NCI-H82 treated with DMSO at 0.1 percent for 48 hours (cell line): Measurements from ENCODE around the gene ITPR1.

Experiments
- DNase-seq: peaks from one replicate; lab custom pipeline; 2025; ENCODE audit not compliant: unreplicated experiment; lab: John Stamatoyannopoulos, UW

ITPR1 gene

DNA sequence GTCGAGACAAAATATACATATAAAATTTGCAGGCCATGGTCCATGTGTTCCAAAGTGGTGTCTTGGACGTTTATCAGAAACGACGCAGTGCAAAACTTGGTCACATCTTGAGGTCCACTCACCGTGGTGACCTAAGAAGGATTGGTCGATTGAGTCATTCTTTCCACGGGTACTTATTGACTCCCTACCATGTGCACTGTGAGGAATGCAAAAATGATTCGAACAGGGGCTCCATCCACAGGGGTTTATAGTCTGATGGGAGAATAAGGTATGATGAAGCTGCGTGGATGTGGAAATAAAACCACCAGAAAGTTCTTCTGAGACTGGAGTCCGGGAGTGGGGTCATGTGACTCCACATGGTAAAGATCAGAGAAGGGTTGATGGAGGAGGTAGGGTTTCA, 185.2 kb downstream of the ITPR1 start:
- no peak for DNase-seq

DNA sequence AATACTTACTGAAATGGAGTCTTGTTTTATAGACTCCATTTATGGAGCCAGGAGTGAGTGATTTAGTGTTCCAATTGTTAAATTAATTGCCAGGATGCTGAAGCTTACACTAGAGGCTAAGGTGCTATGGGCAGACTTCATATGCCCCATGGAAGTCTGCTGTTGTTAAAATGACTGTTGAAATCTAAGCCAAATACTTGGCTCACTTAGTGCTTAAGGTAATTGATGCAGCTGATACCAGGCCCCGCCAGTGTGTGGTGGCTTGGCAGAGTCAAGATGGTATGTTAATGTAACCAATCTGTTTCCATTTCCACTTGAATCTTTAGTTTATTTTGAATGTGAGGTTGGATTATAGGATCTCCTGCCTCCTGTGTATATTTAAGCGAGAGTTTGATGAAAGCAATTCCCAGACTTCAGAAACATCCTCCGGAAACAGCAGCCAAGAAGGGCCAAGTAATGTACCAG, 187.1 kb downstream of the ITPR1 start:
- no peak for DNase-seq

DNA sequence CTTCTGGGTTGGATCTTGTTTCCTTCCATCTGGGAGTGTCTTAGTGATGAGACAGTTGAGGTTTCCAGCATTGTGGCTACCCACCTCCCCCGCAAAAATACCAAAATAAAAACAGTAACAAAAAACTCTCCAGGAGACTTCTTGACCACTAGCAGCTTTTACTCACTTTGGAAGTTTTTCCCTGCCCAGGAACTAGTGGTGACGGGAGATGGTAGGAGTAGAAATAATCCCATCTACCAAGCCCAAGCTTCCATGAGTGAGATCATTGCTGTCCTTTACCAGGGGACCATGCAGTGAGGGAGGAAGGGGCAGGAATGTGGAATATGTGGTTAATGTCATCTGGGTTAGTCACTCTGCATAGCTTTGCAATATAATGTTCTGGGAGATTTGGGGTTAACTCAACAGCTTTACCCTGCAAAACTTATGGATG, 187.7 kb downstream of the ITPR1 start:
- no peak for DNase-seq

DNA sequence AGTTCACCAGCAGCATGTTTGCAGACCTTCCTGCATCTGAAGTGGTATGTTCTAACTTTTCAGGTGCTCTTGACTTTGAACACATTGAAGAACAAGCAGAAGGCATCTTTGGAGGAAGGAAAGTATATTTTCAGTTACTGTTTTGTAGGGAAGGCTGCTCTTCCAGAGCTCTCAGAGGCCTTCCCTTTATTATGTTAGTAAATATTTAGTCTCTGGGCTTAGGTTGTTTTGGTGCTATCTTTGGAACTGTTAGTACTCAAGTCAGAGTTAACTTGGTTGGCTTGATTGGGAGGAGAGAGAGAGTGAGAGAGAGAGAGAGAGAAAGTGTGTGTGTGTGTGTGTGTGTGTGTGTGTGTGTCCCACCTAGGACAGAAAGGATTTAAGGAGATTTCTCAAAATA, 188.2 kb downstream of the ITPR1 start:
- DNase-seq, result no peak

DNA sequence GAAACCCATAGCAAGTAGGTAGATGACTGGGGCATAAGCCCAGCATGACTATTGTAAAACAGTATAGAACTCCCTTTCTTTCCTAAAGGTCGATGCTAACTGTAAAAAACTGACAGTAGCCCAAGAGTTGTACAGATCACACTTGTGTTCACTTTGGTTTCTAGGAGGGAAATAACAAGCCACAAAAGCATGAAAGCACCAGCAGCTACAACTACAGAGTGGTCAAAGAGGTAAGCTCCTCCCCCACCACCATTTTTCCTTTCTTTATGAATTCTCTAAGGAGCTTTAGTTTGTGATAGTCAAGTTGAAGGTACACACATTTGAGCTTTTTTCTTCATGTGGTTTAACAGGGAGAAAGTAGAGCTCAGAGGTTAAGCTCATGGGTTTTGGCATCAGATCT, 191.0 kb downstream of the ITPR1 start:
- no peak for DNase-seq

DNA sequence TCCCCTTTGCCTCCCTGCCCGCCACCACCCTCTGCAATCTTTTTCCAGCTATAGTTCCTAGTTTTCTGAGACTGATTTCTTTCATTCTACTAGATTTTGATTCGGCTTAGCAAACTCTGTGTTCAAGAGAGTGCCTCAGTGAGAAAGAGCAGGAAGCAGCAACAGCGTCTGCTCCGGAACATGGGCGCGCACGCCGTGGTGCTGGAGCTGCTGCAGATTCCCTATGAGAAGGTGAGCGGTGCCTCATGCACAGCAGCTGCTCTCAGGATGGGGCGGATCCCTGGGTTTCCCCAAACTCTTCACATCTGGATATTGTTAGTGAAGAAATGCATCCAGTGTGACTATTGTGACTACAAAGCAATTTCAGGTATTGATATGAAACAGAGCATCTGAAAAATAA, 191.8 kb downstream of the ITPR1 start:
- DNase-seq, result no peak

DNA sequence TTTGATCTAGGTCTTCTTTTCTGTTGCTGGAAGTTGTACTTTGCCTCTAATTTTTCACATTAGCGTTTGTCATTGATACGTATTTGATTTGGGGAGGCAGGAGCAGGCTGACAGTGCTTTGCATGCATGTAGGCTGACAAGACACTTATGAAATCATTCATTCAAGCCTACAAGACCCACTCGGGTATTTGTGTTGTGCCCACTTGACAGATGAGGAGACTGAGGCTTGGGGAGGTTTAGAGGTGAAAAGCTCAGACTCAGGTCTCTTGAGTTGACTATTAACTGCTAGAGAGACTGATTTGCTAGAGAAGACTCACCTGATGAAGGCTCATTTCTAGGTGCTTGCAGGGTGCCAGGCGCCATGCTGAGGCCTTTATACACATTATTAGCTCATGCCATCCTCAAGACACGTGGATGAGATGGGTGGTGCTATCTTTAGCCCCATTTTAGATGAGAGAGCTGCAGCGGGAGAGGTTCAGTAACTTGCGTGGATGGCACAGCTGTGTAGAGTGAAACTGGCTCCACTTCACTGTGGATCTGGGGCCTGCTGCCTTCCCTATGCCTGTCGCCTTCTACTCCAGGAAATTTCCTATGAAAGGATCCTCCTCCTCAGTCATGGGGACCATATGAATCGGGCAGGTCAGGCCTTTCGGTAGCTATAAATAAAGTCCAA, 192.7 kb downstream of the ITPR1 start:
- DNase-seq, result no peak

DNA sequence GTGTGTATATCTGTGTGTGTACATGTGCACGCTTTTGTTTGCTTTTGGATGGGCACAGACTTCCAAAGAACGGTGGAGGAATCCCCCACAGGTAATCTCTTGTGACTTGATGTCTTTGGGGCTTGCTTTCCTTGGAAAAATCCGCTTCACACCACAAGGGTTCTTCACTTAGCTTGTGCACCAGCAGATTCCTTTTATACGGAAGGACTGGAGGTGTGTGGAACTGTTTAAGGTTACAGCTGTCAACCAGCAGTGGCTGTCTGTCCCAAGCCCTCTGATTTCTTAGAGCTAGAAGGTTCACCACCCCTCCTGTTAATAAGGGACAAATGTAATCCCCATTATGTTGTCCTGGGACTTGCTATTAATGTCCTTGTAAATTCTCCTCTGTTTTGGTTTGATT, 193.5 kb downstream of the ITPR1 start:
- no peak for DNase-seq

DNA sequence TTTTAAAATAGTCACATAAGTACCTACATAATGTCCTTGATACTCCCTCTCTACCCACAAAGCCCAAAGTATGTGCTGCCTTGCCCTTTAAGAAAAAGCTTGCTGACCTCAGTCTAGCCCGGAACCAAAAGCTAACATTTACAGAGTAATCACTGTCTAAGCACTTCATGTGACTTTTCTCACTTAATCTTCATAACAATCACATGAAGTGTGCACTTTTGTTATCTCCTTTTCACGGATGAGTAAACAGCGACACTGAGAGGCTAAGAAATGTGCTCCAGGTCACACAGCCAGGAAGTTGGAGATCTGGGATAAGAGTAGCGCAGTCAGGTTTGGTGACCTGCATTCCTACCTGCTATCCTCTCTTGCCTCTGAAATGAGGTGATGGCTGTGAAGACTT, 194.0 kb downstream of the ITPR1 start:
- no peak for DNase-seq

DNA sequence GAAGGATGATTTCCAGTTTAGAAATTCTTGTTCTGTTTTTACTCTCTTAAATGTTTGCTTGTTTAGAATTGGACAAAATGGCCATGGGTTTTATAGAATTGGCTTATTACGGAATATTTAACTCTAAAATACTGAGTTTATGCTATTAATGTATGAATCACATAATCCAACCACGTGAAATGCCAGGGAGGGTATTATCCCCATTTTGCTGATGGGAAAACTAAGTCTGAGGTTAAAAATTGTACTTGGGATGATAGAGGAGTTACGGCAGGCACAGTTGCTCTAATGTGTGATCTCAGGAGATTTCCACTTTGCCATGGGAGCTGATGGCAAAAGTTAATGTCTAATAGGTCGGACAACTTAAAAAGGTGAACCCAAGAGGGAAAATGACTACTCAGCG, 194.4 kb downstream of the ITPR1 start:
- no peak for DNase-seq

DNA sequence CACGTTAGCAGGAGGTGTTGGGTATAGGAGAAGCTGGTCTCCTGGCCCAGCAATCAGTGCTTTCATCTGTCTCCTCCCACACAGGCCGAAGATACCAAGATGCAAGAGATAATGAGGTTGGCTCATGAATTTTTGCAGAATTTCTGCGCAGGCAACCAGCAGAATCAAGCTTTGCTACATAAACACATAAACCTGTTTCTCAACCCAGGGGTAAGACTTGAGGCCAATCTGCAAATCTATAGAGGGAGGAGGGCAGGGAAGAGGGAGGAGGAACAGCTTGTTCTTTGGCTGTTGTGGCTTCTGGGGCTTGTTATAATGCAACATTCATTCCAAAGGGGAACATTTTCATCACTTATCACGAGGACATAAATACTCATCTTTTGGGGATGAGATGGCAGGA, 195.3 kb downstream of the ITPR1 start:
- DNase-seq, result no peak

DNA sequence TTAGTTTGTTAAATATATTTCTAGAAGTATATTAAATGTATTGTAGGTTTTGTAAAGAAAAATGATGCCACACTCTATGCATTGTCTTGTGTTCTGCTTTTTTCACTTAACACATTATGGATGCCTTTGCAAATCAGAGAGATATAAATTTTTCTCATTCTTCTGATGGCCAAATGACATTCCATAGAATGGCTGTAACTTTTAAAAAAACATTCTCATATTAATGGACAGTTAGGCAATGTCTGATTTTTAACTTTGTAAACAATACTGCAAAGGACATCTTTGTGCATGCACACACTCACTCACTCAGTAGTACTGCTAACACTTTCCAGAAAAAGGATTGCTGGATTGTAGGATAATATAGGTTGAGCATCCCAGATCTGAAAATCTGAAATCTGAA, 195.9 kb downstream of the ITPR1 start:
- DNase-seq, result no peak

DNA sequence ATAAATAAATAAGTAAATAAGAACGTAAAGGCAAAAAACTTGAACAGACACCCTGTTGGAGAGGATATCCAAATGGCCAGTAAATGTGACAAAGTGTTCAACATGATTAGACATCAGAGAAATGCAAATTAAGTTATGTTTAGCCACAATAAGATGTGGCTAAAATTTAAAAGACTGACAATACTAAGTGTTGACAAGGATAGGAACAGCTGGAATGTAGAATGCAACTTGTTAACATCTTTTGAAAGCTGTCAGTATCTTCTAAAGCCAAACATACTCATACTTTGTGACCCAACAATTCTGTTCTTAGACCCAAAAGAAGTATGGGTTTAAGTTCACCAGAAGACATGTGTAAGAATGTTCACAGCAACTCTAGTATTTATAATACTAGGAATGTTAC, 197.1 kb downstream of the ITPR1 start:
- no peak for DNase-seq

DNA sequence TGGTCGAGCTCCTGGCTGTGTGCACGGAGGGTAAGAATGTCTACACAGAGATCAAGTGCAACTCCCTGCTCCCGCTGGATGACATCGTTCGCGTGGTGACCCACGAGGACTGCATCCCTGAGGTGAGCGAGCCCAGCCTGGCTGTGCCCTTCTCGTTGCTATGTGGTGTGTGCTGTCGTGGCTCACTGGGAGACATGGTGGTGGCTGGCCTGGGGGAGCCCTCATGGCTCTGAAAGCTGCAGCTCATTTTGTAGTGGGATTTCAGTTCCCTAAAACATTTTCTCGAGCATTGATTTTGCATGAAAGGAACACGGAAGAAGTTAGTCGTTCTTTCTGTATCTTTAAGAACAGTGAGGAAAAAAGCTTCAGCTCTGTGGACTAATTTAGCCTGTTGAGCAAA, 200.5 kb downstream of the ITPR1 start:
- DNase-seq, result no peak

DNA sequence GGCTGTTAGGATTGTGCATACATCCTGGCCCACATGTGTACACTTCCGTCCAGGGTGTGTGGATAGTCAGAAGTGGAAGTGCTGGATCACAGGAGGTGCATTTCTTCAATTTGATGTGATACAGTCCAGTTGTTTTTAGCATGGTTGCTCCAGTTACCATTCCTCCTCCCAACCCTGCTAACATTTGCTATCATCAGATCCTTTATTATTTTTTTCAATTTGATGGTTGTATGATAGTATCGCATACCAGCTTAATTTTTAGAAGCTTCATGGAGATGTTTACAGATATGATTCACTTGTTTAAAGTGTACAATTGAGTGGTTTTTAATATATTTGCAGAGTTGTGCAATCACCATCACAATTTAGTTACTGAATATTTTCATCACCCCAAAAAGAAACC, 202.7 kb downstream of the ITPR1 start:
- no peak for DNase-seq

DNA sequence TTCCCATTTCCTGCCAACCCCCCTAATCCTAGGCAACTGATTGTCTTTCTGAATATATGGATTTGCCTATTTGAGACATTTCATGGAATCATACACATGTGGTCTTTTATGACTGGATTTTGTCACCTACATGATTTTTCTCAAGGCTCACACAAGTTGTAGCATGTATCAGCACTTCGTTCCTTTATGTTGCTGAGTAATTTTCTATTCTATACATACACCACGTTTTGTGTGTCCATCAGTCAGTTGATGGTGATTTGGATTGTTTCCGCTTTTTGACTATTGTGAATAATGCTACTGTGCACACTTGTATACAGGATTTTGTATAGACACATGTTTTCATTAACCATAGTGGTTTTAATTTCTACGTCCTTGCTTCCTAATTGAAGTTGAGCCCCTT, 203.1 kb downstream of the ITPR1 start:
- DNase-seq, result no peak

DNA sequence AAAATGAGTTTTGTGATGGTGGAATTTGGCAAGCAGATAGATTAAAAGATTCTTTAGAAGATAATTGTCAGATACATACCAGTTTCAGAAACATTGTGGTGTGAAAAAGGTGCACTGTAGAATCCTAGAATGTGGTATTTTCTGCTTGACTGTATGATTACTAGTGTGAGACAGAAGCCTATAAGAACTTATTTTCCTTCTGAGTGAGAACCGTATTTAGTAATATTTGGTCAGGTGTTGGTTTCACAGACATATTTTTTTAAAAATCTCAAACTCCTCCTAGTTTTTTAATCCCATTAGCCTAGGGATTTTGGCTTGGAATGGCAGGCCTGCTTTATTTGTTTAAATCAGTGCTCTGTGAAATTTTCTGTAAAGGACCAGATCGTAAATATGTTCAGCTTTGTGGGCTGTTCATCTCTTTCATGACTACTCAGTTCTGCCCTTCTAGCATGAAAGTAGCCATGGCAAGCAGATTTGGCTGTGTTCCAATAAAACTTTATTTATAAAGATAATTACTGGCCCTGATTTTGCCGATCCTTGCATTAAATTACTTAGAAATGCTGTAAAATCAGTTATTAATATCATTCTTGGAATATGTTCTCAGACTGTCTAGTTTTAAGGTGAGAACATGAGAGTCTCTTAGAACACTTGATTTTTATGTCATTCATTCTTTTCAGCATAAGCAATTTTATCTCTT, 205.1 kb downstream of the ITPR1 start:
- DNase-seq, result no peak

DNA sequence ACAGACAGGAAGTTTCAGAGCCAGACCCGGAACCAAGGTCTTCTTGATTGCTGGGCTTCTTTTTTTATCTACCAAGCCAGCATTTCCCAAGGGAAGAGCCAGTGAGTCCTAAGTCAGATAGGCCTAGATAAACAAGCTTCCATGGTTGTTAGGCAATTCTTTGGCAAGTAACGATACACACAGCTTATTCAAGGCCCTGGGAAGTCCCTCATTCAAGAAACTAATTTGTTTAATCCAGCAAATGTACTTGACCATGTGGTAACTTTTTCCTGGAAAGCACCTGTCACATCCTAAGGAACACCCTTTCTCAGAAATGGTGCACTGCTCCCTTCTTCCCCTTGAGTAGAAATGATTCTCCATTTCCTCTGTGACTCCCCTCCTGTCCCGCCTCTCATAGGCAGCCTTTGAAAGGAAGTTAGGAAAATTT, 209.9 kb downstream of the ITPR1 start:
- no peak for DNase-seq

DNA sequence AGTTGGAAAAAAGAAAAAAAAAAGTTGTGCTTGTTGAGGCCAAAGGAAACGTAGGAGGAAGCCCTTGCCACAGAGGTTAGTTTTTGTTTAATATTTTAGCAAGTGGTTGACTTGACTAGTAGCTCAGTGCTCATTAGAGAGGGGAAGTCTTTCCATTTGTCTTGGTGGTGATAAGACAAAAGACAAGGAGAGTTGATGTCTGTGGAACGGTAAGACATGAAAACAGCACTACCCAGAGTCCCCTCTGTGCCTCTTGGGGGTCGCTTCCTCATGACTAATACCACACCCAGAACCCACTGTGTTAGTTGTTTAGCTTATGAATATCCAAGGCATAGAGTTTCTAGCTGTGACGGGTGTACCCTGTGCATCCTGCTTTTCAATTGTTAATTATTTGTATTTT, 211.4 kb downstream of the ITPR1 start:
- no peak for DNase-seq

DNA sequence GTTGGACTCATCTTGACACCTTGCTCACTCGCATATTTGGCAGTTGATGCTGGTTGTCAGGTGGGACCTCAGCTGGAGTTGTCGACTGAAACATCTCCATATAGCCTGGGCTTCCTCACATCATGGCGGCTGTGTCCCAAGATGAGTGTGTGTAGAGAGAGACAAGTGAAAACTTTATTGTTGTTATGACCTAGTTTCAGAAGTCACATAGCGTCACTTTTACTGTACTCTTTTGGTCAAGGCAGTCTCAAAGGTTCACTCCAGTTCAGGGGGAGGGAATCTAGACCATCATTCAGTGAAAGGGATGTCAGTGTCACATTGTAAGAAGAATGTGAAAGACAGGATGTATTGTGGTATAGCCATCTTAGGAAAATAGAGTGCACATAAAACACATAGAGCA, 214.2 kb downstream of the ITPR1 start:
- DNase-seq, result no peak

DNA sequence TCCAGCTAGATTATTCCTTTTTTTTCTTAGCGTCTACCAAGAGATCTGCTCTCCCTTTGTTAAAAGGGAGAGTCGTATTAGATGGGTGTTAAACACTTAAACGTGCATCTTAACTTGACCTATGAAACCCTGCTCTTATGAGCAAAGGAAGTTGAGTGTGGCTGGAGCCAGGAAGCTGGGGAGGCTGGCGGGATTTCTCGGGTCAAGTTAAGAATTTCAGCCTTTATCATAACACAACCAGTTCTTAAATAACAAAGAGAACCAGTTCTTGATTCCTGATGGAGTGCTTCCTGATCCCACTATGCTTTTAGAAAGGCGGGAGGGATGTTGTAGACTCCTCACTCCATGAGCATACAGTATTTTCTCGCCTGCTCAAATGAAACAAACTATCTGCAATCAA, 215.1 kb downstream of the ITPR1 start:
- no peak for DNase-seq

DNA sequence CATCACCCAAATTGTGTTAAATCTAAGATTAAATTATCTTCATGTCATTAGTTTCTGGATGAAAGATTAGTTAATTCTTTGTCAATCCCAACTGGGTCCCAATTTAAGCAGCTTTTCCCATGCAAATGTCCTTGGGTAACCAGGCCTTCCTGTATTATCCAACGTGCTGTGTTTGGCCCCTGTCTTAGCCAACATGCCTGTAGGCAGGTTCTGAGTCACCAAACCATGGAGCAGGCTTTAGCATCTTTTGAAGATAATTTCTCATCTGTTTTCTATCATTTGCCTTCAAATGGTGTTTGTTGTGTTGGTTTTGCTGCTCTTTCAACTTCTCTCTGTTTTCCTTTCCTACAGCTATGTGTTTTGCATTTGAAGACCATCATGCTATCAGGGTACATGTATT, 216.2 kb downstream of the ITPR1 start:
- no peak for DNase-seq

DNA sequence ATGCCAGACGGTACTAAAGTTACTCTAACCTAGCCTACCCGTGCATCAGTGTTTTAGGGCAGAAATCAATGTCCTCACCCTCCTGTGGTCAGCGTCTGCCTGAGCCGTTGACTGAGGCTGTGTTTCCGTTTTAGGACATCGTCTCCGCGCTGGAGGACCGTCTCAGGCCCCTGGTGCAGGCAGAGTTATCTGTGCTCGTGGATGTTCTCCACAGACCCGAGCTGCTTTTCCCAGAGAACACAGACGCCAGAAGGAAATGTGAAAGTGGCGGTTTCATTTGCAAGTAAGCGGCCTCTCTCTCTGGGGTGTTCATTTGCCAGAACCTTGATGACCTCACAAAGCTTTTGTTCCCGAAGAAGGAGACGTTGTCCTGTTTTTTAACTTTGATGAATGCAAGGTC, 217.0 kb downstream of the ITPR1 start:
- no peak for DNase-seq
